DND-41 (cell line): ENCODE data around the gene SESTD1.

Experiments used
- EZH2 ChIP-seq: IDR thresholded peaks from 3 replicates; pipeline ENCODE4 v1.6.1; 2012; ENCODE audit warnings: borderline replicate concordance, low read depth, mild to moderate bottlenecking, moderate library complexity, low read length, inconsistent platforms; ENCODE audit not compliant: severe bottlenecking
- TF ChIP-seq, protein P1 (sequence below): IDR thresholded peaks from 2 replicates; pipeline ENCODE4 v1.5.1; 2012; ENCODE audit warnings: borderline replicate concordance, low read length, moderate library complexity, mild to moderate bottlenecking; ENCODE audit not compliant: poor library complexity, severe bottlenecking; ENCODE audit errors: extremely low read depth

DNA sequence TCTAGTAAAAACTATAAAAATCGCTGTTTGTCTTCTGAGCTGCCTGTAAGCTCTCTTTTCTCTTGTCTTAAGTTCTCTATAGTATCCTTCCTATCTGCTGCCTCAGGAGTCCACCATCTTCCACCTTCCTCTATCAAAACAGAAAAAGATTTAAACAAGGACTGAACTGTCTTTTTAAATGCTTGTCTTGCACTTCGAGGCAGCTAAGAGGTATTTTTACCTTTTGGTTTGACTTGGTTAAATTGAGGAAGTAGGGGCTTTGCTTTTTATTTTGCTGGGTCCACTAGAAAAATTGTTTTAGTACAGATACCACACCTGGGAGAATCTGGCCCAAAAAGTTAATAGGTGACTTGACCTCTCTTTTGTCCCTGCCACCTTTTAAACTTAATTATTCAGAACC lies 12.2 kb downstream of the SESTD1 start:
- TF ChIP-seq, protein P1, sequence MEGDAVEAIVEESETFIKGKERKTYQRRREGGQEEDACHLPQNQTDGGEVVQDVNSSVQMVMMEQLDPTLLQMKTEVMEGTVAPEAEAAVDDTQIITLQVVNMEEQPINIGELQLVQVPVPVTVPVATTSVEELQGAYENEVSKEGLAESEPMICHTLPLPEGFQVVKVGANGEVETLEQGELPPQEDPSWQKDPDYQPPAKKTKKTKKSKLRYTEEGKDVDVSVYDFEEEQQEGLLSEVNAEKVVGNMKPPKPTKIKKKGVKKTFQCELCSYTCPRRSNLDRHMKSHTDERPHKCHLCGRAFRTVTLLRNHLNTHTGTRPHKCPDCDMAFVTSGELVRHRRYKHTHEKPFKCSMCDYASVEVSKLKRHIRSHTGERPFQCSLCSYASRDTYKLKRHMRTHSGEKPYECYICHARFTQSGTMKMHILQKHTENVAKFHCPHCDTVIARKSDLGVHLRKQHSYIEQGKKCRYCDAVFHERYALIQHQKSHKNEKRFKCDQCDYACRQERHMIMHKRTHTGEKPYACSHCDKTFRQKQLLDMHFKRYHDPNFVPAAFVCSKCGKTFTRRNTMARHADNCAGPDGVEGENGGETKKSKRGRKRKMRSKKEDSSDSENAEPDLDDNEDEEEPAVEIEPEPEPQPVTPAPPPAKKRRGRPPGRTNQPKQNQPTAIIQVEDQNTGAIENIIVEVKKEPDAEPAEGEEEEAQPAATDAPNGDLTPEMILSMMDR = no peak
- TF ChIP-seq EZH2 = no peak
